Natural killer cell (primary cell): Measurements from ENCODE around the gene ZNF441. TPM values are rescaled to one million over a fixed set of nuclear protein-coding genes. Genes with fewer than 3 reads are reported as not detected.

Experiments used
- ATAC-seq, 3 donors: fragments of 150-1000 bp in 2 of 3; fragments of 200-7000 bp in 1 of 3; cut with Tn5 transposase; 1 replicate in 1 of 3; 2 replicates in 2 of 3; pipeline ENCODE4 v1.10.0; 2021; ENCODE audit warnings: mild to moderate bottlenecking in 2 of 3, moderate library complexity in 2 of 3
- DNase-seq, 2 donors: peaks; one replicate each; pipeline versions ENCODE4 v3.0.0 to v3.0.0-alpha.2; 2013 to 2021; ENCODE audit warnings: mixed read lengths in 1 of 2
- H3K27ac ChIP-seq: one replicate; pipeline ENCODE4 v1.5.1; 2013; ENCODE audit warnings: mild to moderate bottlenecking, low read length
- H3K27me3 ChIP-seq: one replicate; pipeline ENCODE4 v1.6.1; 2013; ENCODE audit warnings: low read length; ENCODE audit not compliant: control insufficient read depth, insufficient read depth
- H3K36me3 ChIP-seq: one replicate; pipeline ENCODE4 v1.6.1; 2013; ENCODE audit warnings: low read length; ENCODE audit not compliant: control insufficient read depth, insufficient read depth
- H3K4me1 ChIP-seq: one replicate; pipeline ENCODE4 v1.6.1; 2013; ENCODE audit warnings: low read length; ENCODE audit not compliant: control insufficient read depth, insufficient read depth
- H3K4me3 ChIP-seq: one replicate; pipeline ENCODE4 v1.5.1; 2013; ENCODE audit warnings: low read length
- H3K9me3 ChIP-seq: one replicate; pipeline ENCODE4 v1.6.1; 2013; ENCODE audit warnings: low read length; ENCODE audit not compliant: control insufficient read depth, insufficient read depth
- H3K27ac Mint-ChIP-seq, 2 donors: one replicate each; pipeline ENCODE4 v1.8.0; 2022; ENCODE audit warnings: mild to moderate bottlenecking in 2 of 2, mixed read lengths in 2 of 2, moderate library complexity in 1 of 2
- H3K27me3 Mint-ChIP-seq, 2 donors: one replicate each; pipeline ENCODE4 v1.8.0; 2022; ENCODE audit warnings: low read depth in 2 of 2, mixed read lengths in 2 of 2
- H3K36me3 Mint-ChIP-seq: one replicate; pipeline ENCODE4 v1.8.0; 2022; ENCODE audit warnings: mixed read lengths
- H3K4me1 Mint-ChIP-seq, 2 donors: one replicate each; pipeline ENCODE4 v1.8.0; 2022; ENCODE audit warnings: mixed read lengths in 2 of 2
- H3K4me3 Mint-ChIP-seq: one replicate; pipeline ENCODE4 v1.8.0; 2022; ENCODE audit warnings: mild to moderate bottlenecking, moderate library complexity, mixed read lengths
- H3K9me3 Mint-ChIP-seq, 2 donors: one replicate each; pipeline ENCODE4 v1.8.0; 2022; ENCODE audit warnings: mixed read lengths in 2 of 2
- CTCF ChIP-seq: fragments of 200-600 bp; IDR thresholded peaks from one replicate; pipeline ENCODE4 v1.8.0; 2022; ENCODE audit warnings: antibody characterized with exemption
- WGBS: methylation state at CpG from one replicate; pipeline ENCODE4 v1.1.7; 2013; ENCODE audit warnings: missing lambda C conversion rate; ENCODE audit not compliant: insufficient coverage; 5-methylcytosine and 5-hydroxymethylcytosine counted together
- intact Hi-C: fragments of 100-400 bp; cut with micrococcal nuclease; formaldehyde crosslinking; loops from one replicate; pipeline ENCODE4 v1.14.2; 2022
- total RNA-seq, 4 donors: library from RNA; stranded (reverse); fragments of 120-200 nt in 1 of 4; gene quantifications; one replicate each; pipeline versions ENCODE4 v1.2.3 to v1.2.4, GENCODE V29; 2013 to 2022

The ZNF441 gene
- total RNA-seq, 3 donors from 2014 or later (not counting 1 experiment from before 2014, with no cell fraction given) = 6.5 to 9.6 (median 7.1) TPM

GRCh38 chr19:11756965-11757364 lies 9.8 kb upstream of the ZNF441 start:
- Histone ChIP-seq H3K36me3 (no peaks in the 10 kb centered on the region), H3K9me3 (peaks cover 4% of the 10 kb centered on the region), H3K4me3 (no peak overlapping the region), H3K27me3 (peaks cover 7% of the 10 kb centered on the region), H3K4me1 (no peaks in the 10 kb centered on the region), H3K27ac (no peak overlapping the region)
- ATAC-seq = no peak
- H3K9me3 Mint-ChIP-seq = peaks cover 9% of the 10 kb centered on the region in 2 donors
- H3K4me1 Mint-ChIP-seq = no peaks in the 10 kb centered on the region
- TF ChIP-seq CTCF = no peak
- WGBS = 100% methylated on average over 1 of the region's 1 CpG
- peaks cover 28% of the 10 kb centered on the region for H3K36me3 Mint-ChIP-seq
- intact Hi-C loops = no loop called here
- DNase-seq = no peak
- peaks cover 28 to 40% of the 10 kb centered on the region in 2 donors for H3K27me3 Mint-ChIP-seq
- H3K27ac Mint-ChIP-seq = no peak overlapping the region
- no peak overlapping the region for H3K4me3 Mint-ChIP-seq

- Histone ChIP-seq H3K4me3 (no peak overlapping the region), H3K27ac (no peak overlapping the region), H3K27me3 (peaks cover under 1% of the 10 kb centered on the region), H3K9me3 (peaks cover 4% of the 10 kb centered on the region), H3K4me1 (no peaks in the 10 kb centered on the region), H3K36me3 (no peaks in the 10 kb centered on the region)
- Mint-ChIP-seq H3K9me3 (peaks cover 3 to 9% of the 10 kb centered on the region in 2 donors), H3K4me1 (no peaks in the 10 kb centered on the region), H3K4me3 (no peak overlapping the region), H3K36me3 (peaks cover 12% of the 10 kb centered on the region), H3K27ac (no peak overlapping the region), H3K27me3 (peaks cover 11 to 16% of the 10 kb centered on the region in 2 donors)
- ATAC-seq (no peak), DNase-seq (no peak)
- TF ChIP-seq CTCF = no peak
- WGBS = 78% methylated on average over 7 of the region's 7 CpGs
- intact Hi-C loops = no loop called here
These were observed 7.0 kb upstream of the ZNF441 start for GRCh38 chr19:11759805-11760204.

GRCh38 chr19:11763117-11763516 lies 3.7 kb upstream of the ZNF441 start:
- 93% methylated on average over 1 of the region's 3 CpGs for WGBS

More at GRCh38 chr19:11763117-11763516, 3.7 kb upstream of the ZNF441 start:
- peaks cover 14 to 15% of the 10 kb centered on the region in 2 donors for H3K4me1 Mint-ChIP-seq
- no peak for DNase-seq
- no peaks in the 10 kb centered on the region for H3K27me3 ChIP-seq
- no peak overlapping the region for H3K27ac ChIP-seq
- no peak overlapping the region for H3K4me3 Mint-ChIP-seq
- H3K9me3 ChIP-seq = no peaks in the 10 kb centered on the region
- intact Hi-C loops = no loop called here
- H3K9me3 Mint-ChIP-seq = no peaks in the 10 kb centered on the region
- no peak for ATAC-seq
- no peak overlapping the region for H3K4me3 ChIP-seq
- H3K27me3 Mint-ChIP-seq = peaks cover 10 to 16% of the 10 kb centered on the region in 2 donors
- H3K27ac Mint-ChIP-seq = no peak overlapping the region
- no peaks in the 10 kb centered on the region for H3K36me3 ChIP-seq
- H3K36me3 Mint-ChIP-seq = no peaks in the 10 kb centered on the region
- H3K4me1 ChIP-seq = peaks cover 15% of the 10 kb centered on the region
- TF ChIP-seq CTCF = no peak
